Measurements from ENCODE around the gene ELOVL6. TPM values are rescaled to one million over a fixed set of nuclear protein-coding genes. Genes with fewer than 3 reads are reported as not detected.

Gene ELOVL6
- total RNA-seq, 4 donors from 2014 or later, result 11.3 to 31.6 (median 24.2) TPM

DNA sequence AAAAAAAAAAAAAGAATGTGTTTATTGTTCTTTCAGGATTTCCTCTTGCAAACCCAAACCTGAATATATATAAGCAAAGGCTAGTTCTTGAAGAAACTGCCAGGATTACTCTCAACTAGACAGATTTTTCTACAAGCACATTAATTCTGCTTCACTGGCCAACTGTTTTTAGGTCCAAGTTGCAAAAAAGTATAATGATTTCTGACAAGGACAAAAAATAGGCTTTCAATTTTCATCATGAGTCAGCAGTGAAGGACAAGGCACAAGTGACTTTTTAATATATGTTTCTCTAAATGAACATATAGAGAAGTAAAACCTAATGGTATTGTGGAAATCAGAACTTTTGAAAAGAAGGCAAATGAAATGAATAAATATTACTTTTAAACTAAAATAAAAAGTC is 73.7 kb downstream of the ELOVL6 start:
- peaks cover 4% of the 10 kb centered on the region for H3K4me1 ChIP-seq
- TF ChIP-seq, protein P1, sequence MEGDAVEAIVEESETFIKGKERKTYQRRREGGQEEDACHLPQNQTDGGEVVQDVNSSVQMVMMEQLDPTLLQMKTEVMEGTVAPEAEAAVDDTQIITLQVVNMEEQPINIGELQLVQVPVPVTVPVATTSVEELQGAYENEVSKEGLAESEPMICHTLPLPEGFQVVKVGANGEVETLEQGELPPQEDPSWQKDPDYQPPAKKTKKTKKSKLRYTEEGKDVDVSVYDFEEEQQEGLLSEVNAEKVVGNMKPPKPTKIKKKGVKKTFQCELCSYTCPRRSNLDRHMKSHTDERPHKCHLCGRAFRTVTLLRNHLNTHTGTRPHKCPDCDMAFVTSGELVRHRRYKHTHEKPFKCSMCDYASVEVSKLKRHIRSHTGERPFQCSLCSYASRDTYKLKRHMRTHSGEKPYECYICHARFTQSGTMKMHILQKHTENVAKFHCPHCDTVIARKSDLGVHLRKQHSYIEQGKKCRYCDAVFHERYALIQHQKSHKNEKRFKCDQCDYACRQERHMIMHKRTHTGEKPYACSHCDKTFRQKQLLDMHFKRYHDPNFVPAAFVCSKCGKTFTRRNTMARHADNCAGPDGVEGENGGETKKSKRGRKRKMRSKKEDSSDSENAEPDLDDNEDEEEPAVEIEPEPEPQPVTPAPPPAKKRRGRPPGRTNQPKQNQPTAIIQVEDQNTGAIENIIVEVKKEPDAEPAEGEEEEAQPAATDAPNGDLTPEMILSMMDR (IDR thresholded peaks at IDR 0.05), result no peak
- TF ChIP-seq POLR2AphosphoS5 (IDR thresholded peaks at IDR 0.05) (no peak), POLR2A (IDR thresholded peaks at IDR 0.05) (no peak)
- no peaks in the 10 kb centered on the region for H3K27me3 ChIP-seq
- no peak for DNase-seq (ENCODE audit: low spot score in 2 of 2)
- no peaks in the 10 kb centered on the region for H3K9me3 ChIP-seq
- no peak overlapping the region for H3K4me3 ChIP-seq
- H3K27ac ChIP-seq, result no peak overlapping the region
- no peaks in the 10 kb centered on the region for H3K36me3 ChIP-seq

GRCh38 chr4:110122201-110122600 is 76.2 kb downstream of the ELOVL6 start:
- TF ChIP-seq, protein P1 (IDR thresholded peaks at IDR 0.05), result no peak
- TF ChIP-seq POLR2AphosphoS5 (IDR thresholded peaks at IDR 0.05), result no peak
- TF ChIP-seq POLR2A (IDR thresholded peaks at IDR 0.05), result no peak
- no peak for TF ChIP-seq EP300 (IDR thresholded peaks at IDR 0.05)
- H3K27me3 ChIP-seq, result no peaks in the 10 kb centered on the region
- no peak overlapping the region for H3K27ac ChIP-seq
- no peak overlapping the region for H3K4me3 ChIP-seq
- no peaks in the 10 kb centered on the region for H3K36me3 ChIP-seq
- H3K9me3 ChIP-seq, result no peaks in the 10 kb centered on the region
- H3K4me1 ChIP-seq, result peaks cover 14% of the 10 kb centered on the region
- no peak for DNase-seq (ENCODE audit: low spot score in 2 of 2)

DNA sequence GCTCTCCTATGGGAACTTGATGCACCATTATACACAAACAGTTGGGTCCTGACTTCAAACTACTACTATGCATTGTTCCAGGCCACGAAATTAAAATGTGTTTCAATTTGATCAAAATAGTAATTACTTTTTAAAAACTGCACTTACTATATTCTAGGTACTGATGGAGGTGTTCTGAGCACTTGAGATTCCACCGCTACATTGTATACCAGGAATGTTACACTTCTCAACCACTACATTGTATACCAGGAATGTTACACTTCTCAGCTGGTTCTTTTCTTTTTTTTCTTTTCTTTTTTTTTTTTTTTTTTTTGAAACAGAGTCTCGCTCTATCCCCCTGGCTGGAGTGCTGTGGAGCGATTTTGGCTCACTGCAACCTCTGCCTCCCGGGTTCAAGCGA is 77.9 kb downstream of the ELOVL6 start:
- H3K27ac ChIP-seq, result no peak overlapping the region
- DNase-seq (ENCODE audit: low spot score in 2 of 2), result no peak
- TF ChIP-seq EP300 (IDR thresholded peaks at IDR 0.05) (no peak), POLR2A (IDR thresholded peaks at IDR 0.05) (no peak), POLR2AphosphoS5 (IDR thresholded peaks at IDR 0.05) (no peak)
- TF ChIP-seq, protein P1 (IDR thresholded peaks at IDR 0.05), result no peak
- no peaks in the 10 kb centered on the region for H3K27me3 ChIP-seq
- H3K4me3 ChIP-seq, result no peak overlapping the region
- H3K36me3 ChIP-seq, result no peaks in the 10 kb centered on the region
- WGBS, result 93% methylated on average over 6 of the region's 6 CpGs
- H3K9me3 ChIP-seq, result no peaks in the 10 kb centered on the region
- H3K4me1 ChIP-seq, result peaks cover 14% of the 10 kb centered on the region

DNA sequence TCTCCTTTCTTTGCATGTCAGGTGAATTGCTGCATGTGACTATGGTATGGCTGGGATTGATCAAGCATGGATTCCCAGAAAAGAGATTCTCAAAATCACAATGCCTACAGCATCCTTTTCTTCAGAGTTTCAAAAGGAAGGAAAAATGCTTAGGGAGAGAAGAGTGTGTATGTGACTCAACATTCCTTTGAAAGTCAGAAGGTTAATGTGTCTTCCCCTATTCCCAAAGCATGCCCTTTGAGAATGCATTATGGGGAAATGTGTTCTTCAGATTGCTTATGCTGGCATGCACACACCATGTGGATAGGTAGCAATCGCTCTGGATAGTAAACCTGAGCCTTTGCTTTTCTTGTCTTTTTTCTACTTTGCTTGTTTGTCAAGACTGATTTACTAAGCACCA is 78.5 kb downstream of the ELOVL6 start:
- H3K4me1 ChIP-seq, result peaks cover 14% of the 10 kb centered on the region
- no peaks in the 10 kb centered on the region for H3K27me3 ChIP-seq
- H3K4me3 ChIP-seq, result no peak overlapping the region
- 69% methylated on average over 1 of the region's 1 CpG for WGBS
- no peaks in the 10 kb centered on the region for H3K36me3 ChIP-seq
- H3K9me3 ChIP-seq, result no peaks in the 10 kb centered on the region
- TF ChIP-seq POLR2AphosphoS5 (IDR thresholded peaks at IDR 0.05) (no peak), EP300 (IDR thresholded peaks at IDR 0.05) (no peak), POLR2A (IDR thresholded peaks at IDR 0.05) (no peak)
- TF ChIP-seq, protein P1 (IDR thresholded peaks at IDR 0.05), result no peak
- H3K27ac ChIP-seq, result peak overlapping the region; percentile 77
- DNase-seq (ENCODE audit: low spot score in 2 of 2), result no peak

DNA sequence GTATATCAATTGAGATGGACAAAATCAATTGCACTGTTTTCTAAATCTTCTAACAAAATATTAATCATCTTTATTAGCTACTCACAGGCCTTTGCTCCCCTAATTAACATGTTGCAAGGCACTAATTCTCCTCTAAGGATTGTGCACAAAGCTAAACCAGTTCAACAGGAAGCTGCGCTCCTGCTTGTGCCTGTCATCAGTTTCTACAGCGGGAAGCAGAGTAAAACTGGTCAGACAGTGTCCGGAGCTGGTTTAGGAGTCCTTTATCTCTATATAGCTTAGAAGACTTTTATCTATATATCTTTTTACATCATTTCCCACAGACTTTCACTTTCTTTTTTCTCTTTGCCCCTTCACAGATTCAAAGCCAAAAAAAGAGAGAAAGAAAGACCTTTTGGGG is 79.1 kb downstream of the ELOVL6 start:
- Histone ChIP-seq H3K4me1 (peaks cover 14% of the 10 kb centered on the region), H3K27ac (peak overlapping the region; percentile 77), H3K27me3 (no peaks in the 10 kb centered on the region), H3K9me3 (no peaks in the 10 kb centered on the region), H3K4me3 (no peak overlapping the region), H3K36me3 (no peaks in the 10 kb centered on the region)
- no peak for DNase-seq (ENCODE audit: low spot score in 2 of 2)
- 49% methylated on average over 3 of the region's 3 CpGs for WGBS
- TF ChIP-seq, protein P1 (IDR thresholded peaks at IDR 0.05), result no peak
- TF ChIP-seq EP300 (IDR thresholded peaks at IDR 0.05) (no peak), POLR2A (IDR thresholded peaks at IDR 0.05) (no peak), POLR2AphosphoS5 (IDR thresholded peaks at IDR 0.05) (no peak)
